ENCODE measurements around the gene HHIPL1.

DNA sequence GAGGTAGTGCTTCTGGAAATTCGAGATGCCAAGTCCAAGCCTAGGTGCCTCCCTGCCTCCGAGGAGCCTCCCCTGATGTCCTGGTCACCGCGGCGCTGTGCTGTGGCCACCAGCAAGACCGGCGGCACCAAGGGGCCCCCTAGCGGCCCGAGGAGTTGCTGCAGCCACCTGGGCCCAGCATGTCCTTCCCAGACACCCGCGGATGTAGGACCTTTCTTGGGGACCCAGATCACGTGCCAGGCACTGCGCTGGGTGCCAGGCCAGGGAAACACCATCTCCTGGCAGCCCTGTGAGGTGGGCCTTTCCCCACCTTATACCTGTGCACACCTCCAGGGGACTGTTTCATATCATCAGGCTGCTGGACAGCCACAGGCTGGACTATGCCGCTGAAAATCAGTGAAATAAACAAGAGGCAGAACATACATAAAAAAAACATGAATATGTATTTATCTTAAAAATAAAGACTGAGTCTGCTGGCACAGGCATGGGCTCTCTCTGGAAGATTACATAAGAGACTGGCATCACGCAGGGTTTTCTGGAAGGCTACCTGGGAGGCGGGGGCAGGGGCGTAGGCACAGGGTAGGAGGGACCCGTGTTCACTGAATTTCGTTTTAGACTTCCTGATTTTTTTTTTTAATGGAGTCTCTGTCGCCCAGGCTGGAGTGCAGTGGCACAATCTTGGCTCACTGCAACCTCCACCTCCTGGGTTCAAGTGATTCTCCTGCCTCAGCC lies 15.9 kb upstream of the HHIPL1 start:
- TF ChIP-seq POLR2AphosphoS5 (IDR thresholded peaks at IDR 0.05; ENCODE audit: low read depth, low read length) (no peak), POLR2A (IDR thresholded peaks at IDR 0.05; ENCODE audit: low read depth, low read length) (no peak), TAF1 (IDR thresholded peaks at IDR 0.05; ENCODE audit: low read depth, low read length) (no peak)

All from GM12891 (cell line).